Activated CD4-positive, alpha-beta memory T cell treated with anti-CD3 and anti-CD28 coated beads, Interleukin-2, amount 10 ng/mL, durations not matched to agents 7 days and 5 days (primary cell): Measurements from ENCODE around the gene COL17A1. TPM values are rescaled to one million over a fixed set of nuclear protein-coding genes. Genes with fewer than 3 reads are reported as not detected.

ENCODE experiments used
- CTCF ChIA-PET: fragments of 350-600 bp; sonication (Branson Sonifier 250); formaldehyde crosslinking; loops from one replicate; lab custom pipeline; 2021; ENCODE audit warnings: antibody characterized with exemption, inconsistent platforms; lab: Charles Lee
- POLR2A ChIA-PET: fragments of 350-600 bp; sonication (Branson Sonifier 250); formaldehyde crosslinking; loops from one replicate; lab custom pipeline; 2021; ENCODE audit warnings: antibody characterized with exemption; lab: Charles Lee
- DNase-seq: peaks from one replicate; pipeline ENCODE4 v3.0.0-alpha.2; 2020
- H3K27ac Mint-ChIP-seq: one replicate; pipeline ENCODE4 v1.8.0; 2021; ENCODE audit warnings: mild to moderate bottlenecking, mixed read lengths
- H3K27me3 Mint-ChIP-seq: one replicate; pipeline ENCODE4 v1.8.0; 2021; ENCODE audit warnings: mixed read lengths
- H3K36me3 Mint-ChIP-seq: one replicate; pipeline ENCODE4 v1.8.0; 2021; ENCODE audit warnings: low read depth, mixed read lengths
- H3K4me1 Mint-ChIP-seq: one replicate; pipeline ENCODE4 v1.8.0; 2021; ENCODE audit warnings: mixed read lengths
- H3K4me3 Mint-ChIP-seq: one replicate; pipeline ENCODE4 v1.8.0; 2021; ENCODE audit warnings: mild to moderate bottlenecking, mixed read lengths
- H3K9me3 Mint-ChIP-seq: one replicate; pipeline ENCODE4 v1.8.0; 2021; ENCODE audit warnings: mixed read lengths
- total RNA-seq, 2 experiments: library from RNA; stranded (reverse); gene quantifications; one replicate each; pipeline ENCODE4 v1.2.3, GENCODE V29; 2021

Gene COL17A1
- total RNA-seq, 2 experiments from 2014 or later = not detected

GRCh38 chr10:104043185-104043830 is 42.4 kb downstream of the COL17A1 start:
- H3K9me3 Mint-ChIP-seq = no peaks in the 10 kb centered on the region
- peak; percentile 4 for DNase-seq
- no peak overlapping the region for H3K27ac Mint-ChIP-seq
- CTCF ChIA-PET = no interaction called here
- no peaks in the 10 kb centered on the region for H3K36me3 Mint-ChIP-seq
- POLR2A ChIA-PET = no interaction called here
- H3K4me3 Mint-ChIP-seq = no peak overlapping the region
- H3K27me3 Mint-ChIP-seq = peaks cover 2% of the 10 kb centered on the region
- no peaks in the 10 kb centered on the region for H3K4me1 Mint-ChIP-seq

DNA sequence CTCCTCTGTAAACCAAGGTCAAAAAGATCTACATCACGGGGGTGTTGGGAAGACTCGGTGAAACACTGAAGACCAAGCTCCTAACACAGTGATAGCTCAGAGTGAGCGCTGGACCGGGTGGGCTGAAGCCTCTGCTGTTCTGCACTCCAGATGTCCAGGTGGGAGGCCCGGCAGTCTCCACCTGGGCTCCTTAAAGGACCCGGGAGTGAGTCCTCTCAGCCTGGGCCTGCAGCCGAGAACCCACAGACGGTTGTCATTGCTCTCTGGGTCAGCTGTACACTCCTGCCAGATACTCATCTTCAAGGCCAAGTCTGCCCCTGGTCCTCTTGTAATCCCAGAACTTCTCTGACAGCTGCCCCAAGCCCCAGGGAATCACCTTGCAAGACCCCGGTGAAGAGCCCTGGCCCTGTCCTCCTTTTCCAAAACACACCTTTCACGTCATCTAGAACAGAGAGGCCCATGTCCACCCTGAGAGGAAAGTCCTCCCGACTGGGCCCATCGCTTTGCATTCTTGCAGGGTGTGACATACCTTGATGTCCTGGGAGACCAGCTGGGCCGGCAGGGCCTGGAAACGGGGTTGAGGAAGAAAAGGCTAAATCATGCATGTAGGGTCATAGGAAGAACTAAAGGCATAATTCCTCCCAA is 43.7 kb downstream of the COL17A1 start:
- ChIA-PET CTCF (no interaction called here), POLR2A (interaction anchor here (1.3 kb wide), 1 partner anchor 13 kb away, joined by 3 read pairs; no protein-coding TSS in a partner anchor)
- Mint-ChIP-seq H3K27me3 (no peaks in the 10 kb centered on the region), H3K4me1 (no peaks in the 10 kb centered on the region), H3K4me3 (no peak overlapping the region), H3K36me3 (no peaks in the 10 kb centered on the region), H3K27ac (no peak overlapping the region), H3K9me3 (no peaks in the 10 kb centered on the region)
- peak; percentile 14 for DNase-seq

DNA sequence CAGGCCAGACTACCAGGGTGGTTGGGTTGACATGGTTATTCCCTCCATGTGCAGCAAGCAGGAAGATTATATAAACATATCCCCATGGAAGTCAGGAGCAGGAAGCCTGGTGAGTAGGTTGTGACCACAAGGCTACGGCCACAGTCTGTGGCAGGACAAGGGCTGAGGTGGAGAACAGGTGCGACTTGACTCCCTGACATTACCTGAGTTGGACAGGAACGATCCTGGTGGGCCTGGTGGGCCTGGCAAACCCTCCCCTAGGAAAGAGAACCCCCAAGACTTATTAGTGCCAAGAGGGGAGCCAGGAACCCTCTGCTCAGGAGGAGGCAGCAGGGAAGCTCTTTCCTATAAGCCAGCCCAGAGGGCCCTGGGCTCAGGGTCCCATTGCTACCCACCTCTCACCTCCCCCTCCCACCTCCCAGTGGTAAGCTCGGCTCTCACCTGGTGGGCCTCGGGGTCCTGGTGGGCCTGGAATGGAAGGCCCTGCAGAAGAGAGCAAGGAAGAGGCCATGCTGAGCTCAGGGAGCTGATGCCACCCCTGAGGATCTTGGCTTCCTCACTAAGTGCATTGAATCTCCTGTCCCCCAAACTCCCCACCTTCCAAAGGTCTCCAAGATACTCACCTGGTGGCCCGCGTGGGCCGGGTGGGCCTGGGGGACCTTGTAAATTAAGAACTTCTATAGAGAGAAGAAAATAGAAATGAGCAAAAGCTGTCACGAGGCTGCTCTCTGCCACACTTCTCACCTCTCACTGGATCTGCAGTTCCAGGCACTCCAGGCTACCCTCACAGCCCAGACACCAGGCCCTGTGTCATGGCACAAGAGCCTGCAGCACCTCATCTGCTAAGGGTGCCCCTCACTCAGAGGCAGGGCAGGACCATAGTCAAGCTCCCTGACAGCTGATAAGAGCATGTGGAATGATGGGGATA is 44.6 kb downstream of the COL17A1 start:
- H3K4me3 Mint-ChIP-seq = no peak overlapping the region
- no peak overlapping the region for H3K27ac Mint-ChIP-seq
- peak; percentile 2 for DNase-seq
- H3K27me3 Mint-ChIP-seq = no peaks in the 10 kb centered on the region
- no peaks in the 10 kb centered on the region for H3K4me1 Mint-ChIP-seq
- CTCF ChIA-PET = no interaction called here
- H3K9me3 Mint-ChIP-seq = no peaks in the 10 kb centered on the region
- POLR2A ChIA-PET = interaction anchor here (1.3 kb wide), 1 partner anchor 12 kb away, joined by 3 read pairs; no protein-coding TSS in a partner anchor
- no peaks in the 10 kb centered on the region for H3K36me3 Mint-ChIP-seq

GRCh38 chr10:104040382-104040781 is 45.3 kb downstream of the COL17A1 start:
- no peak for DNase-seq
- H3K27ac Mint-ChIP-seq = no peak overlapping the region
- ChIA-PET CTCF (no interaction called here), POLR2A (interaction anchor here (0.9 kb wide), 1 partner anchor 11 kb away, joined by 3 read pairs; no protein-coding TSS in a partner anchor)
- H3K27me3 Mint-ChIP-seq = no peaks in the 10 kb centered on the region
- no peaks in the 10 kb centered on the region for H3K36me3 Mint-ChIP-seq
- H3K9me3 Mint-ChIP-seq = no peaks in the 10 kb centered on the region
- no peaks in the 10 kb centered on the region for H3K4me1 Mint-ChIP-seq
- no peak overlapping the region for H3K4me3 Mint-ChIP-seq

- Mint-ChIP-seq H3K27ac (no peak overlapping the region), H3K4me3 (no peak overlapping the region), H3K27me3 (no peaks in the 10 kb centered on the region), H3K4me1 (no peaks in the 10 kb centered on the region), H3K9me3 (no peaks in the 10 kb centered on the region), H3K36me3 (no peaks in the 10 kb centered on the region)
- DNase-seq = peak; percentile 14
- CTCF ChIA-PET = no interaction called here
- POLR2A ChIA-PET = interaction anchor here (0.7 kb wide), 1 partner anchor 151 kb away, joined by 3 read pairs; no protein-coding TSS in a partner anchor
Measured at GRCh38 chr10:104038958-104039752, 46.5 kb downstream of the COL17A1 start.

- DNase-seq = peak; percentile 9
- POLR2A ChIA-PET = interaction anchor here (0.7 kb wide), 1 partner anchor 150 kb away, joined by 3 read pairs; no protein-coding TSS in a partner anchor
- H3K4me3 Mint-ChIP-seq = no peak overlapping the region
- H3K36me3 Mint-ChIP-seq = no peaks in the 10 kb centered on the region
- CTCF ChIA-PET = interaction anchor here (0.5 kb wide), 1 partner anchor 1483 kb away, joined by 3 read pairs; no protein-coding TSS in a partner anchor
- H3K27me3 Mint-ChIP-seq = no peaks in the 10 kb centered on the region
- no peaks in the 10 kb centered on the region for H3K4me1 Mint-ChIP-seq
- H3K9me3 Mint-ChIP-seq = no peaks in the 10 kb centered on the region
- no peak overlapping the region for H3K27ac Mint-ChIP-seq
Measured at GRCh38 chr10:104038537-104038936, 47.1 kb downstream of the COL17A1 start.

- Mint-ChIP-seq H3K36me3 (no peaks in the 10 kb centered on the region), H3K27me3 (no peaks in the 10 kb centered on the region), H3K27ac (no peak overlapping the region), H3K4me3 (no peak overlapping the region), H3K9me3 (no peaks in the 10 kb centered on the region), H3K4me1 (no peaks in the 10 kb centered on the region)
- DNase-seq = peak; percentile 12
- POLR2A ChIA-PET = no interaction called here
- CTCF ChIA-PET = no interaction called here
Measured at GRCh38 chr10:104037261-104037951, 48.3 kb downstream of the COL17A1 start.

DNA sequence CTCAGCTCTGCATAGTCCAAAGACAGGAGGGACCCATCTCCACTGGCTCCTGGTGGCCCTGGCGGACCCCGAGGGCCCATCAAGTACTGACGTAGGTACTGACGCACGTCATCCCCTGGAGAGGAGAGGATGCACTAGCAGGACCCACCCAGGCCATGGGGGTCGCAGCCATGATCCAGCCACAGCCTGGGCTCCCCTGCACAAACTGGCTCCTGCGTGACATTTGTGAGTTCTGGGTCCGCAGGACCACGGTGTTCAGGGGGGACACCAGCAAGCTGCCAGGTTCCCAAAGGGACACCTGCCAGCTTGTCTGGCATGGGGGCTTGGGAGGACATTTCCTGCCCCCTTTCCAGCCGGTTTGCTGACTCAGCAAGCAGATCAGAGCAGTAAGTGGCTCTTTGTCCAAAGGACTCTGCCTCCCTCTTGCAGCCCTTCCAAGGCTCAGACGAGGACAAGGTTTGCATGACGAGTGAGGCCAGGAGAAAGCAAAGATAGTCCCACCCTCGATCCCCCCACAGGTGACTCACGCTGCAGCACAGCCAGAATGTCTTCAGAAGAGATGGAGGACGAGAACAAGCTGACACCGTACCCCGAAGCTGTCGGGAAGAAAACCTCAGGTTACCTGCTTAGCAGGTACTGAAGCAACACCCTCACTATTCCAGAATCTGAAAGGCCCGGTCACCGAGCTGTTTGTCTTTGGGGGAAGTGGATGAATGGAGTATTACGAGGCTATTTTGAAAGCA is 49.0 kb downstream of the COL17A1 start:
- Mint-ChIP-seq H3K9me3 (no peaks in the 10 kb centered on the region), H3K4me3 (no peak overlapping the region), H3K4me1 (no peaks in the 10 kb centered on the region), H3K27me3 (no peaks in the 10 kb centered on the region), H3K27ac (no peak overlapping the region), H3K36me3 (no peaks in the 10 kb centered on the region)
- ChIA-PET CTCF (no interaction called here), POLR2A (no interaction called here)
- peak; percentile 14 for DNase-seq

DNA sequence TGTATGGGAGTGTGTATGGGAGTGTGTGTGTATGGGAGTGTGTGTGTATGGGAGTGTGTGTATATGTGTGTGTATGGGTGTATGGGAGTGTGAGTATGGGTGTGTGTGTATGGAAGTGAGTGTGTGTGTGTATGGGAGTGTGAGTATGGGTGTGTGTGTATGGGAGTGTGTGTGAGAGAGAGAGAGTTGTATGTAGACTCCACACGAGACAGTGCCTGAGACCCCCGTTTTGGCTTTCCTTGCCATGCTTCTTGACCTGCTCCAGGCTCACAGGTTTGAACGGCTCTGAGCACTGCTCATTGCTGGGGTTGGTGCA is 49.7 kb downstream of the COL17A1 start:
- CTCF ChIA-PET = no interaction called here

DNA sequence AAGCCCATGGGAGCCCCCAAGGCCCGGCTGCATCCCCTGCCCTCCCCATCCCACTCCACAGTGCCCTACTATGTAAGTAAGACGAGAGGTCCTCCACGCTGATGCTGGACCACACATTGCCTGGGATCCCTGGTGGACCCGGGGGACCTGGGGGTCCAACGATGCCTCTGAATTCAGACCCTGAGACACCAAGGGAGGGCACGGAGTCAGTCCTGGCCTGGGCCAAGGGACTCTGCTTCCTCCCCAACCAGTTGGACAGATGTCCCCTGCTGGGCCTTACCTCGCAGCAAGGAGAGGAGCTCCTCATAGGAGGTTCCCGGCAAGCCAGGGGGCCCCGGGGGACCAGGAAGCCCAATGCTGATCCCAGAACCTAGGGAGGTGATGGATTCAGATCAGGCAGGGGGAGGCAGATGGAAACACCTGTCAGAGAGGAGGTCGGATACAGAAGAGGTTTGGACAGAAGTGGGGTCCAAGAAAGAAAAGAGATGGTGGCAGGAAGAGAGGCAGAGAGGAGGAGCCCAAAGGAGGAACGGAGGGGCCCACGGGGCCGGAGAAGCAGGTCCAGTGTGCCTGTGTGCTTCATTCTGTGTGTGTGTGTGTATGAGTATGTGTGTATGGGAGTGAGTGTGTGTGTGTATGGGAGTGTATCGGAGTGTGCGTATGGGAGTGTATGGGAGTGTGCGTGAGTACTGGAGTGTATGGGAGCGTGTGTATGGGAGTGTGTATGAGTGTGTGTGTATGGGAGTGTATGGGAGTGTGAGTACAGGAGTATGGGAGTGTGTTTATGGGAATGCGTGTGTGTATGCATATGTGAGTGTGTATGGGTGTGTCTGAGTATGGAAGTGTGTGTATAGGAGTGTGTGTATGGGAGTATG is 50.2 kb downstream of the COL17A1 start:
- ChIA-PET POLR2A (no interaction called here), CTCF (no interaction called here)
- Mint-ChIP-seq H3K4me1 (no peaks in the 10 kb centered on the region), H3K9me3 (no peaks in the 10 kb centered on the region), H3K27me3 (no peaks in the 10 kb centered on the region), H3K4me3 (no peak overlapping the region), H3K27ac (no peak overlapping the region), H3K36me3 (peaks cover 3% of the 10 kb centered on the region)
- peak; percentile 16 for DNase-seq

More for the DNA sequence above, 49.7 kb downstream of the COL17A1 start:
- Mint-ChIP-seq H3K4me3 (no peak overlapping the region), H3K27ac (no peak overlapping the region), H3K27me3 (no peaks in the 10 kb centered on the region), H3K4me1 (no peaks in the 10 kb centered on the region), H3K36me3 (peaks cover 3% of the 10 kb centered on the region), H3K9me3 (no peaks in the 10 kb centered on the region)
- POLR2A ChIA-PET = no interaction called here
- DNase-seq = peak; percentile 4
